ENCODE results near the gene BCL7C.

DNA sequence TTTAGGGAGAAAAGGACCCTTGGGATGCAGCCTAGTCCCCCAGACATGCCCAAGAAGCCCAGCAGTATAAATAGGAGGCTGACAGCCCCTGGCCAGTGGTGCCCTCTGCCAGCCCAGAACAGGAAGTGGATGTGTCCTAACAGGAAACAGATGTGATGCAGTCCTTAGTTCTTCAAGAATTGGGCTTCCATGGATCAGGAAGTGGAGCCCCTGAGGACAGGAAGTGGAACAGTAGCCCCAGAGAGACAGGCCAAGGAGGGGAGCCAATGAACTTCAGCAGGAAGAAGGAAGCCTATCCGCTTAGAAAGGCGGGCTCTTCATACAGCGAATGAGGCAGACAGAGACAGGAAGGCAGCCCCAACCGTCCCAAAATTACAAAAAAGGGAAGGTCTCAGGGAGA lies 9.7 kb upstream of the BCL7C start:
- TF ChIP-seq, protein P1, sequence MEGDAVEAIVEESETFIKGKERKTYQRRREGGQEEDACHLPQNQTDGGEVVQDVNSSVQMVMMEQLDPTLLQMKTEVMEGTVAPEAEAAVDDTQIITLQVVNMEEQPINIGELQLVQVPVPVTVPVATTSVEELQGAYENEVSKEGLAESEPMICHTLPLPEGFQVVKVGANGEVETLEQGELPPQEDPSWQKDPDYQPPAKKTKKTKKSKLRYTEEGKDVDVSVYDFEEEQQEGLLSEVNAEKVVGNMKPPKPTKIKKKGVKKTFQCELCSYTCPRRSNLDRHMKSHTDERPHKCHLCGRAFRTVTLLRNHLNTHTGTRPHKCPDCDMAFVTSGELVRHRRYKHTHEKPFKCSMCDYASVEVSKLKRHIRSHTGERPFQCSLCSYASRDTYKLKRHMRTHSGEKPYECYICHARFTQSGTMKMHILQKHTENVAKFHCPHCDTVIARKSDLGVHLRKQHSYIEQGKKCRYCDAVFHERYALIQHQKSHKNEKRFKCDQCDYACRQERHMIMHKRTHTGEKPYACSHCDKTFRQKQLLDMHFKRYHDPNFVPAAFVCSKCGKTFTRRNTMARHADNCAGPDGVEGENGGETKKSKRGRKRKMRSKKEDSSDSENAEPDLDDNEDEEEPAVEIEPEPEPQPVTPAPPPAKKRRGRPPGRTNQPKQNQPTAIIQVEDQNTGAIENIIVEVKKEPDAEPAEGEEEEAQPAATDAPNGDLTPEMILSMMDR (IDR thresholded peaks at IDR 0.05), result no peak
- no peak for TF ChIP-seq ZFX (IDR thresholded peaks at IDR 0.05; ENCODE audit: borderline replicate concordance)

All from 22Rv1 (cell line).